K562 (cell line): Measurements from ENCODE around the gene HTR3E. TPM values are rescaled to one million over a fixed set of nuclear protein-coding genes. Genes with fewer than 3 reads are reported as not detected.

Experiments
- CHD2 ChIP-seq: IDR thresholded peaks from 2 replicates; pipeline ENCODE4 v1.6.1; 2011; ENCODE audit warnings: low read depth, low read length
- ETV5 ChIP-seq: sonication (generic); formaldehyde crosslinking; IDR thresholded peaks from 2 replicates; pipeline ENCODE4 v1.4.0; 2020; ENCODE audit warnings: low read depth, mild to moderate bottlenecking, missing genetic modification reagents
- GTF2A2 ChIP-seq: IDR thresholded peaks from 2 replicates; pipeline ENCODE4 v1.6.1; 2016; ENCODE audit warnings: mild to moderate bottlenecking, missing genetic modification characterization, missing compliant biosample characterization
- RBM14 ChIP-seq: fragments of 200-400 bp; formaldehyde crosslinking; IDR thresholded peaks from 2 replicates; pipeline ENCODE4 v1.6.1; 2018; ENCODE audit warnings: low read depth, mild to moderate bottlenecking, low read length, moderate library complexity, borderline replicate concordance; ENCODE audit not compliant: insufficient read depth
- SFPQ ChIP-seq: fragments of 200-400 bp; formaldehyde crosslinking; IDR thresholded peaks from 2 replicates; pipeline ENCODE4 v1.6.1; 2017; ENCODE audit warnings: mild to moderate bottlenecking, low read depth, low read length, moderate library complexity
- SUPT5H ChIP-seq: fragments of 450-650 bp; IDR thresholded peaks from 2 replicates; pipeline ENCODE4 v1.6.1; 2016
- TAF9B ChIP-seq: fragments of 450-650 bp; IDR thresholded peaks from 2 replicates; pipeline ENCODE4 v1.6.1; 2018; ENCODE audit warnings: mild to moderate bottlenecking; ENCODE audit not compliant: partially characterized antibody
- TCF3 ChIP-seq: sonication (generic); formaldehyde crosslinking; IDR thresholded peaks from 2 replicates; pipeline ENCODE4 v1.4.0; 2020; ENCODE audit warnings: mild to moderate bottlenecking, missing genetic modification reagents
- TRIM28 ChIP-seq: fragments of 450-650 bp; IDR thresholded peaks from 2 replicates; pipeline ENCODE4 v1.6.1; 2017
- UBTF ChIP-seq, 2 experiments: IDR thresholded peaks; 2 replicates each; pipeline ENCODE4 v1.6.1; 2012; ENCODE audit warnings: improper control_type of control experiment in 2 of 2, low read depth in 2 of 2, low read length in 2 of 2, borderline replicate concordance in 1 of 2
- XRCC5 ChIP-seq: fragments of 200-400 bp; formaldehyde crosslinking; IDR thresholded peaks from 2 replicates; pipeline ENCODE4 v1.6.1; 2017; ENCODE audit warnings: low read depth, mild to moderate bottlenecking, low read length
- ZC3H11A ChIP-seq: IDR thresholded peaks from 2 replicates; pipeline ENCODE4 v1.6.1; 2012; ENCODE audit warnings: low read depth, low read length, improper control_type of control experiment
- ZNF3 ChIP-seq: fragments of 250-450 bp; sonication (Bioruptor Pico); IDR thresholded peaks from 2 replicates; pipeline ENCODE4 v1.5.0; 2021; ENCODE audit warnings: mild to moderate bottlenecking, moderate library complexity
- ZNF583 ChIP-seq: fragments of 250-450 bp; sonication (Bioruptor Pico); IDR thresholded peaks from 2 replicates; pipeline ENCODE4 v1.4.0; 2020
- ZNF655 ChIP-seq: fragments of 250-450 bp; sonication (Bioruptor Pico); IDR thresholded peaks from 2 replicates; pipeline ENCODE4 v1.5.0; 2021
- ZNF695 ChIP-seq: fragments of 450-650 bp; formaldehyde crosslinking; IDR thresholded peaks from 2 replicates; pipeline ENCODE4 v1.4.0; 2020; ENCODE audit warnings: mild to moderate bottlenecking, moderate library complexity
- polyA plus RNA-seq, 8 experiments: library from polyadenylated mRNA; depleted of rRNA in 4 of 8; stranded (reverse) in 5 of 8; unstranded in 3 of 8; fragments of >200 nt; fragmentation: Nextera tagmentation in 2 of 8; fragmentation: Illumina TruSeq in 1 of 8; extraction: Ambion mirVana in 2 of 8; extraction: Trizol in 1 of 8; gene quantifications; 2 replicates each; pipeline versions ENCODE4 v1.2.1 to v1.2.3, GENCODE V29; 2011 to 2014; ENCODE audit warnings: inconsistent platforms in 1 of 8, missing spikeins in 1 of 8
- total RNA-seq, 7 experiments: library from RNA; depleted of rRNA in 6 of 7; stranded (reverse); fragments of >200 nt in 6 of 7; fragmentation: Illumina TruSeq in 2 of 7; extraction: Trizol in 2 of 7; gene quantifications; 2 replicates each; pipeline versions ENCODE4 v1.2.1 to v1.2.3, GENCODE V29; 2011 to 2021; ENCODE audit warnings: low replicate concordance in 1 of 7
- TF ChIP-seq, protein P1 (sequence below): fragments of 250-450 bp; sonication (Bioruptor Pico); IDR thresholded peaks from 2 replicates; pipeline ENCODE4 v1.5.0; 2021; ENCODE audit warnings: mild to moderate bottlenecking, borderline replicate concordance

The HTR3E gene
- total and polyA plus RNA-seq, 9 of the 15 experiments (the other 6 are each of a cell fraction or from before 2014, with no cell fraction given), result not detected

- TF ChIP-seq UBTF (IDR thresholded peaks at IDR 0.05; ENCODE audit: borderline replicate concordance in 1 of 2, low read depth in 2 of 2, low read length in 2 of 2) (no peak), ZNF695 (CRISPR knock-in tag) (no peak), TRIM28 (peak; percentile 78; the same call in 1 of the 2 replicates), RBM14 (no peak), SUPT5H (no peak), CHD2 (no peak), ZNF3 (CRISPR knock-in tag) (no peak), TCF3 (peak; percentile 30; the same call in 1 of the 2 replicates), GTF2A2 (tag) (no peak), ZNF583 (CRISPR knock-in tag) (no peak), TAF9B (no peak), XRCC5 (no peak), ETV5 (CRISPR knock-in tag) (no peak), ZNF655 (CRISPR knock-in tag) (no peak), SFPQ (no peak), ZC3H11A (no peak)
- TF ChIP-seq, protein P1, sequence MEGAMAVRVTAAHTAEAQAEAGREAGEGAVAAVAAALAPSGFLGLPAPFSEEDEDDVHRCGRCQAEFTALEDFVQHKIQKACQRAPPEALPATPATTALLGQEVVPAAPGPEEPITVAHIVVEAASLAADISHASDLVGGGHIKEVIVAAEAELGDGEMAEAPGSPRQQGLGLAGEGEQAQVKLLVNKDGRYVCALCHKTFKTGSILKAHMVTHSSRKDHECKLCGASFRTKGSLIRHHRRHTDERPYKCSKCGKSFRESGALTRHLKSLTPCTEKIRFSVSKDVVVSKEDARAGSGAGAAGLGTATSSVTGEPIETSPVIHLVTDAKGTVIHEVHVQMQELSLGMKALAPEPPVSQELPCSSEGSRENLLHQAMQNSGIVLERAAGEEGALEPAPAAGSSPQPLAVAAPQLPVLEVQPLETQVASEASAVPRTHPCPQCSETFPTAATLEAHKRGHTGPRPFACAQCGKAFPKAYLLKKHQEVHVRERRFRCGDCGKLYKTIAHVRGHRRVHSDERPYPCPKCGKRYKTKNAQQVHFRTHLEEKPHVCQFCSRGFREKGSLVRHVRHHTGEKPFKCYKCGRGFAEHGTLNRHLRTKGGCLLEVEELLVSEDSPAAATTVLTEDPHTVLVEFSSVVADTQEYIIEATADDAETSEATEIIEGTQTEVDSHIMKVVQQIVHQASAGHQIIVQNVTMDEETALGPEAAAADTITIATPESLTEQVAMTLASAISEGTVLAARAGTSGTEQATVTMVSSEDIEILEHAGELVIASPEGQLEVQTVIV (CRISPR knock-in tag), result no peak
Measured at GRCh38 chr3:184085389-184085852, 11.4 kb upstream of the HTR3E start (continued).
